Articular chondrocyte of knee joint (primary cell): ENCODE results near the gene STAG2. TPM values are rescaled to one million over a fixed set of nuclear protein-coding genes. Genes with fewer than 3 reads are reported as not detected.

Source experiments
- total RNA-seq: library from RNA; depleted of rRNA; stranded (reverse); fragments of >200 nt; gene quantifications from 2 replicates; pipeline ENCODE4 v1.2.3, GENCODE V29; 2012

The STAG2 gene
- total RNA-seq = 93.1 and 123 TPM in 2 replicates

DNA sequence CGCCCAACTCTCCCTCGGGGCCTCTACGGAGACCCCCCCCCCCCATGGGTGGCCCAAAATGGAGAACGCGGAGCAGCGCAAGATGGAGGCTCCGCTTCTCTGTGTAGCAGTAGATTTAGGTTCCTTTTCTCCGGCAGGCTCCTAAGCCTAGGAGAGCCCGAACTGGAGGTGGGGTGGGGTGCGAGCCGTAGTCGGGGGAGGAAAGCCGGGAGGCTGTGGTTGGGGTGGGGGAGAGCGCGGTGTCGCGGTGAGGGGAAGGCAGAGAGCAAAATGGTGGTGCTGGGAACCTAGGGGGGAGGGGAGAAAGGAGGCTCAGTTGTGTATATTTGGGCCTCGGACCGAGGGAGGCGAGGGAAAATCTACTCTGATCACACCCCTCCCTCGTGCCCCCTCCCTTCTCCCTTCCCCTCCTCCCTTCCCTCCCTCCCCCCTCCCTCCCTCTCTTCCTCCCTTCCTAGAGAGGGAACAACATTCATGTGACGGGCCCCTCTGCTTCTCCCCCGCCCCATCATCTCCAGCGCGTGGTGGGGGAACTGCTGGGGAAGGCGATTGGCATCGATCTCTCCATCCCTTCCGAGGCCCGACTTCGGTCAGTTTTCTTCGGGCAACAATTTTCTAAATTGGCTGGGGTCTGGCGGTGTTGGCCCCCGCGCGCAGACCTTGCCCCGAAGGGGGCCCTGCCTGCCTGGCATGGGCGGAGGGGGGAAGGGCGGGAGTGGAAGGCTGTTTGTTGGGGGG, at the start of gene STAG2:
Gene STAG2, plus strand, starts transcription at position 439 of the 738 bp plus-strand sequence. CDS start 60,922 bp downstream, outside the sequence.

Other genes starting within 250 kb of the STAG2 start
- gene THOC2, start 228.7 kb upstream of the STAG2 start, total RNA-seq = 93.8 and 96.1 TPM in 2 replicates
- gene XIAP, start 101.7 kb upstream of the STAG2 start, total RNA-seq = 37.9 and 46.2 TPM in 2 replicates